NCI-H1930 (cell line): ENCODE measurements around the gene ATG4B.

Source experiments
- DNase-seq, 2 experiments: peaks; one replicate each; lab custom pipeline; 2025; lab: John Stamatoyannopoulos, UW

The ATG4B gene

DNA sequence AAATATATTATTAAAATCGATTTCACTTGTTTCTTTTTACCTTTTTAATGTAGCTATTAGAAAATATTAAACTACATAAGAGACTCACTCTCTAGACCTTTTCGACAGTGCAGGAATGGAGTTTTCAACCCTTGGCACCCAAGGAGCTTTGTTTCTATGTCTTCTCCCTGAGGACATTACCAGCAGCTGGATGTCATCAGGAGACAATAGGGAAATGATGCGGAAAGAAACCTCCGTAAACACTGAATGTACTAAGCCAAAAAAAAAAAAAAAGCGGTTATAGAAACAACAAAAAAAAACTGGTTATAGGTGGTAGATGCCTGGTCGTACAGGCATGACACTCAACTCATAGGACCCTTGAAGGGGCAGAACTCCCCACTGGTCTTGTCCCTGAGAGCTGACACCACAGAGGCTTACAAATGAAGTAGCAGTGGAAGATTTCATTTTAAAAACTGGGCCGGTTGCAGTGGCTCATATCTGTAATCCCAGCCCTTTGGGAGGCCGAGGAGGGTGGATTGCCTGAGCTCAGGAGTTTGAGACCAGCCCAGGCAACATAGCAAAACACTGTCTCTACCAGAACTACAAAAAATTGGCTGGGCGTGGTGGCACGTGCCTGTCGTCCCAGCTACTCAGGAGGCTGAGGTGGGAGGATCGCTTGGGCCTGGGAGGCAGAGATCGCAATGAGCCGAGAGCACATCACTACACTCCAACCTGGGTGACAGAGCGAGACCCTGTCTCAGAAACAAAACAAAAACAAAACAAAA, 24.3 kb upstream of the ATG4B start:
- no peak for DNase-seq

DNA sequence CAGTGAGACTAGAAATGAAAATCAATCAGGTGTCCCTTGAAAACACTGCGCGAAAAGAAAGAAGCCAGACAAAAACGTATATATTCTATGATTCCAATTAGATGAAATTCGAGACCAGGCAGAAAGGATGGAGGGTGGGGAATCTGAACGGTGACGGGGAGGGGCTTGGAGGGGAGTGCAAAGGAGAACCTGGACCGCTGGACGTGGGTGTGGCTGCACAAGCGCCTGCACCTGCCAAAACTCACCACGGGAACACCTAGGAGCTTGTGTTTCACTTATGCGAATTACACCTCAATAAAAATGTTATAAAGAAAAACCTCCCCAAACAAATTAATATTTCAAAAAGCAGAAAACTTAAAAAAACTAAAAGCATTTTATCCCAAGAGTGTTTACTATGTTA, 22.5 kb upstream of the ATG4B start:
- DNase-seq, result no peak

DNA sequence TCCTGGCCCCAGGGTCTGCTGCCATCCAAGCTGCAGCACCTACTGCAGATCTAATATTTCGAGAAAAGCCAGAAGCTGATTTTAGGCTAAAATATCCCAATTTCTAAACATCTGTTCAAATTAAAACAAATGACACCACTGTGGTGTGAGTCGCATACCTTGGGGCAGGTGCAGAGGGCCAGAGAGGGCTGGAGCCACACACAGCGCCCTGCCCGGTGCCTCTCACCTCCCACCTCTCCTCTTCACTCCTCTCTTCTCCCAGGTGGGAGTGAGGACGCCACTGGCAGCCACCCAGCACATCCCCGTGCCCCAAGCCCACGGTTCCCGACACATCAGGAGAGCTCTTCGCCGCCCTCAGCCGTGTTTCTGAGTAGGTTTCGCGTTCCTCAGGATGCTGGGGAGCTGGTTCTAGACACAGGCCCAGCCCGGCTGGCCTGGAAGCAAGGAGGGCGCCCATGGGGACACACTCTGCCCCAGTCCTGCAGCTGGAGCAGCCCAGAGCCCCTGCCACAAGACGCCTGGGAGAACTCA, 21.9 kb upstream of the ATG4B start:
- no peak for DNase-seq

DNA sequence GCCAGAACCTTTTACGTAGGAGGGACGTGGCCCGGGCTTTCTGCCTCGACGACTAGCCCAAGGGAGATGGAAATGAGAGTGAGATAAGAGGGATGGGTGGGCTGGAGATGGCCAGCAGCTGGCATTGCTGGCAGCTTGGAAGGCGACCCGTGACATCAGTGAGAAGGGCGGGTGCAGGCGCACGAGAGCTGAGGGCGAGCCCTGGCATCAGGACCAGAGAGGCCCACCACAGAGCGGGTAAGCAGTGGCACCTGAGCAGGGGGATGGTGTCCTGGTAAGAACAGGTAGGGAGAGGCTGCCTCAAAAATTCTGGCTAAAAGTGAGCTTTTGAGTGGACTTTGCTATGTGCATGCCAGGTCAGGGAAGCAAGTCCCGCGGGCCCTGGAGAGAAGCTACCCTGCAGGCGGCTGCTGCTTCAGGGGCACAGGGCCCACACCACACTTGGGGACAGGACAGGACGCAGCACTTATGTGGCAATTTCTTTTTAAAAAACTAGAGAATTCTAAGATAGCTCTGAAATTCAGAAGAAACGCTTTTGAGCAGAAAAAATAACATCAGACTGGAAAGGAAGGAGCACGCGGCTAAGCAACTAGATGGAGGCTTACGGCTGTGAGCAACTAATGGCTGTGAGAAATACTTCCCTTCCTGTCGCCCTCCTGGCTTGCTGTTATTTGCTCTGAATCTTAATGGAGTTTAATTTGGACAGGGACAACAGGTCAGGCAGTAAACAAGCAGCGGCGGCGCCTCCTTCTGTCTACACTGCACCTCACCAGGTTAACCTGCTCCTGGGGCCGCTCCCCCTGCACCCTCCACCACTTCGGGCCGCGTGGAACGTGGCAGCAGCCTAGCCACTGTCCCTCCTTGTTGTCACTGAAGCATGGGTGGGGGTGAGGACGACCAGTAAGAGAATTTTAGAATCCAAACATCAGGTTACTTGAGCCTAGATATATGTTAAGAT, 21.0 kb upstream of the ATG4B start:
- DNase-seq, result no peak

DNA sequence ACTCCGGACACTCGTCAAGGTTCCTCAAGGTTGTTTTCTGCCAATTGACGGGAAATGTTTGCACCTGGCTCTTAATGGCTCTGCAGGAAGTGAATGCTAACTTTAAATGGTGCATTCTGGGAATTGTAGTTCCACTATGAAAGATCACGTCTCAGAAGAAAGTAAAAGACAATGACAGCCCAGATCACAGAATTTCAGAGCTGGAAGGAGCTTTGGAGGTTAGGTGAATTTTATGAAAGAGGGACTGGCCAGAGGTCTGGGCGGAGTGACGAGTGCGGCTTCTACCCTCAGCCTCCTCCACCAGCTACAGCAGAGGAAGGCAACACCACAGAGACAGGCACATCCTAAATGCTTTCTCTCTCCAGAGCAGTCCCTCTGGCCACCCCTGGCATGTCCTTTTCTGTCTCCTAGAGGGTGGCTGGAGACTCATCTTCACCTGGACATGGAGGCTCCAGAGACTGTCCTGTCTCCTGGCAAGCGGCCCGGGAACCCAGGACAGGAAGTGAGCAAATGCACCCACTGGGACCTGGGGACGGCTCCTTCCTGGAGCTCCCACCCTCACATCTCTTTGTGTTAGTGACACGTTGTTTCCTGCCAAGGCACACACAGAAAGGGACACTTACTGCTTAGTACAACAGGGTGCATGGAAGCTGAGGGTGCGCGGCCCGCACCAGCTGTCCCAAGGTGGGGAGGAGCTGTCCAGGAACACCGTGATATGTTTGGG, 19.9 kb upstream of the ATG4B start:
- peak in 1 of 2 experiments; percentile 15 for DNase-seq

DNA sequence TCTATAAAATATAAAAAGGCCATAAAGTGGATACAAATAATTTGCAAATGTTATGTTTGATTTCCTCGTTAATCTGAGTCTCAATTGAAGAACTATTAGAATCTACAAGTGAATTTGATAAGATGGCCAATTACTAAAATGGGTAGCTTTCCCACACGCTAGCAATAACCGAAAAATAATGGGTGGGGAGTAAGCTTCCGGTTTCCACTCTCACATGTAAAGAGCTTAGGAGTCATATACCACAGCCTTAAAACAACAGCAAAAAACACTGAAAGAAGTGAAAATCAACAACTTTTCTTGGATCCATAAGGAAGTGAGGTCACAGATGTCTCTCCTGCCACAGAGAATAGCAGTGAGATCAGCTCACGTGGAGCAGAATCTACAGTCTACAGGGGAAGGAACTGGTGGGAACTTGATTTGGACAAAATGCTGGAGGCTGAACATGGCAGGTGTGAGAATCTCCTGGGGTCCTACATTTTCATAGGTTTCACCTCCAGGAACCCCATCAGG, 19.1 kb upstream of the ATG4B start:
- no peak for DNase-seq

DNA sequence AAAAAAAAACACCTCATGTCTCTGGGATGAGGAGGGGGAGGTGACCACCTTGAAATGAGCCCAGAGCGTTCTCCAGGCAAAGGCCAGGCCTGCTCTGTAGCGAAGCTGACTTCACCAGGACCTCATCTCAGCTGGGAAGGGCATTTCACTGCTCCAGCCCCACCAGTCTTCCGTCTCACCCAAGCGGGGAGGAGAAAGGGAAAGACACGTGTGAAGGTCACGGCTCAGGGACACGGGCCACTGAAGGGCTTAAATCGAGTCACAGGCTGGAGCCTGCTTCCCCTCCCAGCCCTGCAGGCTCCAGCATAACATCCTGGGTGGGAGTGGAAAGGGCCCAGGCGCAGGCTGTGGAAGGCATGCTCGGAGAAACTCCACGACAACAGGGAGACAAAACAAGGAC, 18.7 kb upstream of the ATG4B start:
- no peak for DNase-seq

DNA sequence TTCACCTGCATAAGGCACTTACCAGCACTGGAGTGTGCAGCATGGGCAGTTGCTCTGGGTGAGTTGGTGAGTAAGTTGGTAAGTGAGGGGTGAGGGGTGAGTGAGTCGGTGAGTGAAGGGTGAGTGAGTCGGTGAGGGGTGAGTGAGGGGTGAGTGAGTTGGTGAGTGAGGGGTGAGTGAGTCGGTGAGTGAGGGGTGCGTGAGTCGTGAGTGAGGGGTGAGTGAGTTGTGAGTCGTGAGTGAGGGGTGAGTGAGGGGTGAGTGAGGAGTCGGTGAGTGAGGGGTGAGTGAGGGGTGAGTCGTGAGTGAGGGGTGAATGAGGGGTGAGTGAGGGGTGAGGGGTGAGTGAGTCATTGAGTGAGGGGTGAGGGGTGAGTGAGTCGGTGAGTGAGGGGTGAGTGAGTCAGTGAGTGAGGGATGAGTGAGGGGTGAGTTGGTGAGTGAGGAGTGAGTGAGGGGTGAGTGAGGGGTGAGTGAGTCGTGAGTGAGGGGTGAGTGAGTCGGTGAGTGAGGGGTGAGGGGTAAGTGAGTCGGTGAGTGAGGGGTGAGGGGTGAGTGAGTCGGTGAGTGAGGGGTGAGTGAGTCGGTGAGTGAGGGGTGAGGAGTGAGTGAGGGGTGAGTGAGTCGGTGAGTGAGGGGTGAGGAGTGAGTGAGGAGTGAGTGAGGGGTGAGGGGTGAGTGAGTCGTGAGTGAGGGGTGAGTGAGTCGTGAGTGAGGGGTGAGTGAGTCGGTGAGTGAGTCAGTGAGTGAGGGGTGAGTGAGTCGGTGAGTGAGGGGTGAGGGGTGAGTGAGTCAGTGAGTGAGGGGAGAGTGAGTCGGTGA, 17.7 kb upstream of the ATG4B start:
- DNase-seq, result no peak

DNA sequence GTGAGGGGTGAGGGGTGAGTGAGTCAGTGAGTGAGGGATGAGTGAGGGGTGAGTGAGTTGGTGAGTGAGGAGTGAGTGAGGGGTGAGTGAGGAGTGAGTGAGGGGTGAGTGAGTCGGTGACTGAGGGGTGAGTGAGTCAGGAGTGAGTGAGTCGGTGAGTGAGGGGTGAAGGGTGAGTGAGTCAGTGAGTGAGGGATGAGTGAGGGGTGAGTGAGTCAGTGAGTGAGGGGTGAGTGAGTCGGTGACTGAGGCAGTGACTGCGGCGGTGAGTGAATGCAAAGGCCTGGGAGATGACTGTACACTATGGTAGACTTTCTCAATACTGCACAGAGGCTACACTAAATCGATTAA, 17.1 kb upstream of the ATG4B start:
- DNase-seq, result no peak

DNA sequence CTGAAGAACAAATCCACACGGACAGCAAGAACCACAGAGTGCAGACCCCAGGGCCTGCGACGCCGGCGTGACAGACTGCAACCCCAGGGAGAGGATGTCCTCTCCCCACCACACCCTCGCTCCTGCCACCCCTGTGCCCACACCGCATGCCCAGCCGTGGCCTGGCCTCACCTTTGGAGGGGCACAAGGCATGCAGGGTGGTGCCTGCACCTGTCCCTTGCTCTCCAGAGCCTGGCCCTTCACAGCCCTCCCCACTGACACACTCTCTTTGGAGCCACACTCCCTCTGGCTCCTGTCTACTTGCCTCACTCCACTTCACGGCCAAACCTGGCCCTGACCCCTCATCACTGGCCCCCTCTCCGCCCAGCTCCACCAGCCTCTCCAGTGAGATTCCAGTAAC, 9.8 kb upstream of the ATG4B start:
- DNase-seq, result no peak

DNA sequence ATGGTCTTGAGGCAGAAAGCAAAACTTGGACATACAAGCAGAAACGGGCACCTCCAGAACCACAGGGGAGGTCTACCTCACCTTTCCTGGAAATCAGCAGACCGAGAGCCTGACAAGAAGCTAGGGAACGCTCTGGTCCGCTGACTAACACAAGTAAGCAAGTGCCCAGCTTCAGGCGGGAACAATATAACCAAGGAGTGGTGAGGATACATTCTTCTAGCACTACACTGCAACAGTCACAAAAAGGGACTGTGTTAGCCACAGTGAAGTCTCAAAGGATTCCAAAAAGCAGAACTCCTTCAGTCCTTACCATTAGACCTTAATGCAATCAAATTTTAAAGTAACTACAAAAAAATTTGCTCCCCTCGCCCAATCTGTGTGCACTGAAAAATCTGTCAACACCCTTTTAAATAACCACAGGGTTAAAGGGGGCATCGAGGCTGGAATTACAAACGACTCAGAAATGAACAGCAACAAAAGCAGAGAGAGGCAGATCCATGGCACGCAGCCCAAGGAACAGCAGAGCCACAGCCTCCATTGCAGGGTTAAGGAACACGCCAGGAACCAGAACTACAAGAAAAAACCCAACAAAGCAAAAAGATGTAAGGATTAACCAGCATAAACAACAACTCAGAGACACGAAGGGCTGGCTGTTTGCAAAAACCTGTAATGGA, 7.6 kb upstream of the ATG4B start:
- no peak for DNase-seq

DNA sequence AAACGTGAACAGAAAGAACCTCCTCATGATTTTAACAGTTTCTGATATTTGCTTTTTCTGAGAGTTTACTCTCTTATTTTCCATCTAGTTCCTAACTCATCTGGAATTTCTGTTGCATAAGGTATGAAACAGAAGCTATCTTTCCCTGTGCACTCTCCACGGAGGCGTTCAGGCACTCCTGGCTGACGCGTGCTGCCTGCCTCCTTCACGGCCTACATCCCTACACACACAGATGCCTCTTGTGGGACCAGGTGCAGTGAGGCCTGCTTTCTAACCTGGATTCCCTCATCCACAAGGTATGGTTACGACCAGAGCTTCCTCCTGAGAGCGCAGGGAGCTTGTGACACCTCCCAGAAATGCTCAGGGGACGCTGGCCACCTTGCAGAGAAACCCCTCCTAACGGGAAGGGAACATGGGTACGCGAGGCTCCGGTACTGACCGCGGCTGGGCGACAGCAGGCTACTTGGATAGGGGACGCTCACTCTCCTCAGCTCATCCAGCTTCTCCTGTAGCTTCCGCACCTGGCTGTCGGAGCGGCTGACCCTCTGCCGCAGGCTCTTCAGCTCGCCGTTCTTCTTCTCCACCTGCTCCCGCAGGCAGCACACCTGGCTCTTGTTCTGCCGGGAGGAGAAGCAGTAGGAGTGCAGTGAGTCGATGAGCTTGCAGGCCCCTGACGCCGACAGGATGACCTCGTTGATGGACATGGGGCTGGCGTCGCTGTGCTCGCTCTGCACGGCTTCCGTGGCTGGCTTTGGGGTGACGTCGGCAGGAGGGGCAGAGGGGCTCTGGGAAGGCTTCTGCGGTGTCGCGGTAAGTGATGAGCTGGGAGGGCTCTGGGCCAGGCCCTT, 4.8 kb upstream of the ATG4B start:
- DNase-seq, result no peak

DNA sequence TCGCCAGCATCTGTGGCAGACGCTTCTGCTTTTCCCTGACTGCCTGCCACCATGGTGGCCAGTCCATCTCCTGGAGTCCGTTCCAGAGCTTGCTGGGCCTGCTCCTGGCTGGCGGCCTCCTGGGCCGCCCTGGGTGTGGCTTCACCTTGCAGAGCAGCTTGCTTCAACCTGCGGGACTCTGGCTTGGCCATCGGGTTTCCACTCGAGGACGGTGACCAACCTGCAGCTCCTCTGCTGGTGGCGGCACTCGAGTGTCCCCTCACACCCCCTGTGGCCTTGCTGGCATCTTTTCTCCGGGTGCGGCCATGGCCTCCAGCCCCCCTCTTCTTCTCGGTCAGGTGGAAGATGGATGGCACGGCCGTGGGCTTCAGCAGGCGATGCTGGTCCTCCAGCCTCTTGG, 3.9 kb upstream of the ATG4B start:
- DNase-seq, result no peak

DNA sequence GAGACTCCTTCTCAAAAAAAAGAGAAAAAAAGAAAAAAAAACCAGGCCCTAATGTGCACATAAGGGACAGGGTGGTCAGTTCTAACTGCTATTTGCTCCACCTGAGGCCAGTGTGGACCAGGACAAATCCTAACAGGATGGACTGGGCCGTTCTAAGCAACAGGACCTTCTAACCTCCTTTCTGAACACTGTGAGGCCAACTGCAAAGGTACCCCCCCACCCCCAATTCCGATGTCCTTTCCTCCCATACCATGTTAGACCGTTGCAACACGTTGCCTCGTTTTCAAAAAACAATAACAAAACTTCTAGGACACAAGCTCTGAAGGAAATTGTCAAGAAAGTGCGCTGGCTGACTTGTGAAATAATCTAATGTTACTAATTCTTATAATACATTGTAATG, 1.7 kb upstream of the ATG4B start:
- no peak for DNase-seq

DNA sequence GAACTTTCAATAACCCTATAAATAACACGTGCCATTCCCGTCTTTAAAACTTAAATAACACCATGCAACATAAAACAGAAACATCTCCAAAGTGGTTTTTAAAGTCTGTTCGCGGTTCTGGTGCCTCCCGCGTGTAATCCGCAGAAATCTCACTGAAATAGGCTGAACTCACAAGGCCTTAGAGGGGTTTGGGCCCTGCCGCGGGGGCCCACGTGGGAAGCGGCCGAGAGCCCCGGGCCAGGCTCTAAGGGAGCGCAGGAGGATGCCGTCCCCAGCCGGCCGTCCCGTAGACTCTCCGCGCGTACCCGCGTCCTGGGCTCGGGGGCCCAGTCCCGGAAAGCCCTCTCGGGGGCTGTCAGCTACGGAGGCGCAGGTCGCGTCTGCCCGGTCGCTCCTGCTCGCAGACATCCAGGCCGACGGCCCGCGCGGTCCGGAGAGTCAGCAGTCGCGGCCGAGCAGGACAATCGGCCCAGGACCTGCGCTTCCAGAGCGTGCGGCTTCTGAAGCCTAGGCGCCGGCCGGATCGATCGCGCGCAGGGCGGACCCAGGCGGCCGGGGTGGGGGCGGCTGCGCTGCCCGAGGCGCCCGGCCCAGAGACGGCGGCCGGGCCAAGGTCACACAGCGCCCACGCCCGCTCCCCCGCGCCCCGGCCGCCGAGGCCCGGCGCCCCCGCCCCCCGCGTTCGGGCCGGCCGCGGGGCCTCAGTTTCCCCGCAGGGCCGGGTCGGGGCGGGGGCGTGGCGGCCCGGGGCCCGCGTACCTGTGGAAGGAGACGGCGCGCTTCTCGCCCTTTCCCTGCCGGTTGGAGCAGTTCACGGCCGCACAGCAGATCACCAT, 1.1 kb upstream of the ATG4B start:
- peak in 1 of 2 experiments; percentile 35 for DNase-seq

DNA sequence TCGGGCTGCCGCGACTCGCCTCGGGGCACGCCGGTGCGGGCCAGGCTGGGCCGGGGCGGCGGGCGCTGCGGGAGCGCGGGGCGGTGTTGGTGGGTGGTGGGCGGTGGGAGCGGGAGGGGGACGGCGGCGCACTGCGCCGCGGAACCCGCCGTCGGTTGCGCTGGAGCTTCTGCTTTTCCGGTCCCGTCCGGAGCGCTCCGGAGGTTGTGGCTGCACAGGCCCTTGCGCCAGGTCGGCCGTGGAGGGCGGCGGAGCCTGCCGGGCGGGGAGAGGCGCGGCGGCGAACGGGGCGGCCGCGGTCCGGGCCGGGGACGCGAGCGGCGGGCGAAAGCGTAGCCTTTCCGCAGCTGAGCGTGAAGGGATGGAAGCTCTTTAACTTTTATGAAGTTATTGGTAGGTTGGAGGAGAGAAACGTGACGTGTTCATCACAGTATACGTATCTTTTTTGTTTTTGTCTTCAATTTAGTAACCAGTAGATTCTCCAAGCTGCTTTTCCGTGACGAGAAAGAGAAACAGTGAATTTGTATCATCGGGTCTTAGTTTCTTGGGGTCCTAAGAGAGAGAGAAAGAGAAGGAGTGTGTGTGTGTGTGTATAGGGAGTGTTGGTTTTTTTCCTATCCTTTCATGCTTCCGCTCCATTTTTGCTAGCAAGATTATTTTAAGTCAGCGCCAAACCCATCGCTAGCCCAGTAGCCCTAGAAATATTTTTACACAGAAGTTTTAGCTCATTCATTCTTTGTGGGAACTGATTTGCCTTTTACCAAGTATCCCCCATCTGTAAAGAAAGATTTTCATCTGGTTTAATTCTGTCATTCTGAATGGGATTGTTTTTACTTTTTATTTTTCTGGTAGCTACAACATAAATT, 535 bp downstream of the ATG4B start:
- peak in 1 of 2 experiments; percentile 55 for DNase-seq

DNA sequence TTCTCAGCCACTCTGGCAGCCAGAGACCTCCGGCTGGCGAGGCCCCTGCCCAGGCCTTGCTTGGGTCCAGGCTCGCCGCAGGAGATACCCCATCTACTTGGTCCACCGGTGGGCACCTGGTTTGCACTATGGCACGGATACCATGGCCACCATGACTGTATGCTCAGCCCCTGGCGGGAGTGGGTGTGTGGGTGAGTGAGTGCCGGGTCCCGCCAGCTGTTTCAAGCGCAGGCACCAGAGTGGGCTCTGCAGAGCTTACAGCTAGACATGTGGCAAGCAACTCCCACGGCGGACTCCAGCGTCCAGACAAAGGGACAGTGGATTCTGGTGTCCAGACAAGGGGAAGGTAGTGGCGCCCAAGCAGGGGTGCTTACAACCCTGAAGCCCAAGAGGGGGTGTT, 1.4 kb downstream of the ATG4B start:
- DNase-seq, result no peak

DNA sequence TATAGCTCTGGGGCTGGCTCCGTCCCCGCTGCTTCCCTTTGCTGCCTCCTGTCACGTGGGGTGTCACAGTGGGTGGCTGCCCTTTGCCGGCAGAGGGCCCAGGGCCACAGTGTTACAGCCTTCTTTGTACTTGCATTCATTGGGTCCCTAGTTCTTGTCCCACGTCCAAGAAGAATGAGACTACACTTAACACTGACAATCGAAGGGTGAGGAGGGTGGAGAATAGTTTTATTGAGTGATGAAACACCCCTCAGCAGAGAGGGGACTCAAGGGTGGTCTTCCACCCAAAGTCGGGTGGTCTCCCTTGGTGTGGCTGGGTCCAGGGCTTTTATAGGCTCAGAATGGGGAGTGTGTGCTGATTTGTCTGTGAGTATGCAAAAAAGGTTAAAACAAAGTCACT, 1.9 kb downstream of the ATG4B start:
- no peak for DNase-seq
